LNCaP clone FGC (cell line): Measurements from ENCODE around the gene METTL2B.
"Not testable (repeated sequence)": the region's sequence is repeated elsewhere in the genome, so short reads cannot be mapped to it uniquely, and the experiment has no call there.

Experiments used
- DNase-seq: peaks from one replicate; pipeline ENCODE4 v3.0.0-alpha.2; 2011; ENCODE audit warnings: low read depth
- H3K4me3 ChIP-seq: 2 replicates; pipeline ENCODE4 v1.5.1; 2011; ENCODE audit warnings: mild to moderate bottlenecking, low read depth, low read length, control low read depth
- CTCF ChIP-seq: IDR thresholded peaks from 2 replicates; pipeline ENCODE4 v1.5.1; 2012; ENCODE audit warnings: mild to moderate bottlenecking; ENCODE audit not compliant: control insufficient read depth, insufficient read depth; ENCODE audit errors: extremely low read depth

The METTL2B gene

GRCh38 chr7:128497405-128497804 lies 20.9 kb downstream of the METTL2B start:
- TF ChIP-seq CTCF = no peak
- no peak overlapping the region for H3K4me3 ChIP-seq
- no peak for DNase-seq

GRCh38 chr7:128505416-128505815 lies 28.9 kb downstream of the METTL2B start:
- H3K4me3 ChIP-seq, DNase-seq: not testable (repeated sequence)

- not testable (repeated sequence) for H3K4me3 ChIP-seq, DNase-seq
Observed at GRCh38 chr7:128506819-128507218, 30.3 kb downstream of the METTL2B start.

GRCh38 chr7:128507321-128507993 lies 30.9 kb downstream of the METTL2B start:
- not testable (repeated sequence) for DNase-seq, H3K4me3 ChIP-seq

- DNase-seq = not testable (repeated sequence)
Observed at GRCh38 chr7:128511692-128512091, 35.1 kb downstream of the METTL2B start.

GRCh38 chr7:128515232-128515631 lies 38.7 kb downstream of the METTL2B start:
- DNase-seq, H3K4me3 ChIP-seq: not testable (repeated sequence)

More at GRCh38 chr7:128511692-128512091, 35.1 kb downstream of the METTL2B start:
- not testable (repeated sequence) for H3K4me3 ChIP-seq

GRCh38 chr7:128517023-128517422 lies 40.5 kb downstream of the METTL2B start:
- H3K4me3 ChIP-seq, DNase-seq: not testable (repeated sequence)

- not testable (repeated sequence) for H3K4me3 ChIP-seq, DNase-seq
Observed at GRCh38 chr7:128523226-128523931, 46.8 kb downstream of the METTL2B start.

- not testable (repeated sequence) for H3K4me3 ChIP-seq, DNase-seq
Observed at GRCh38 chr7:128523932-128524524, 47.5 kb downstream of the METTL2B start.

GRCh38 chr7:128525584-128525983 lies 49.0 kb downstream of the METTL2B start:
- H3K4me3 ChIP-seq, DNase-seq: not testable (repeated sequence)

- H3K4me3 ChIP-seq, DNase-seq: not testable (repeated sequence)
Observed at GRCh38 chr7:128526062-128526466, 49.5 kb downstream of the METTL2B start.

GRCh38 chr7:128529191-128529590 lies 52.6 kb downstream of the METTL2B start:
- H3K4me3 ChIP-seq, DNase-seq: not testable (repeated sequence)

GRCh38 chr7:128530121-128530854 lies 53.7 kb downstream of the METTL2B start:
- peak overlapping the region; percentile 55 for H3K4me3 ChIP-seq

More at GRCh38 chr7:128530121-128530854, 53.7 kb downstream of the METTL2B start:
- not testable (repeated sequence) for DNase-seq
